Measurements from ENCODE around the gene OAT.

OAT gene

DNA sequence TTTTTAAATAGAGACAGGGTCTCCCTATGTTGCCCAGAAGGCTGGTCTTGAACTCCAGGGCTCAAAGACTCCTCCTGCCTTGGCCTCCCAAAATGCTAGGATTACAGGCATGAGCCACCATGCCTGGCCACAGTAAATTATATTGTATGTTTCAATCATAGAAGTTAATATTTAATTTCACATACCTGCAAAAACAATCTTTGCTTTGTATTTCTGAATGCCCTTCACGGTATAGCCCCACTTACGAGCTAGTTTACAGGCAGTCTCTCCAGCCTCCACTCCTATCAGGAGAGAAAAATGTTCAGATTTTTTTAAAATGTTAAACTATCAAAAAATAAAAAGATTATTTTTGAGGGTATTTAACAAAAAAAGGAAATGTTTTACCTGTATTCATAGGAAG, 10.4 kb downstream of the OAT start:
- no peak overlapping the region for H3K4me3 ChIP-seq (ENCODE audit: low read depth in 1 of 2, low read length in 2 of 2)
- H3K9me3 ChIP-seq (ENCODE audit: control insufficient read depth in 1 of 2, low read length in 2 of 2): no peaks in the 10 kb centered on the region
- peaks cover 13 to 18% of the 10 kb centered on the region in 2 donors for H3K4me1 ChIP-seq (ENCODE audit: control insufficient read depth in 1 of 2, insufficient read depth in 2 of 2, low read length in 2 of 2)
- H3K27ac ChIP-seq (ENCODE audit: low read depth, low read length): no peak overlapping the region
- H3K36me3 ChIP-seq (ENCODE audit: control insufficient read depth in 1 of 2, insufficient read depth in 2 of 2, low read length in 2 of 2): peaks cover 18 to 71% of the 10 kb centered on the region in 2 donors
- H3K27me3 ChIP-seq (ENCODE audit: control insufficient read depth in 1 of 2, insufficient read depth in 2 of 2, low read length in 2 of 2): no peaks in the 10 kb centered on the region
- H3K9ac ChIP-seq (ENCODE audit: low read depth in 1 of 2, low read length in 2 of 2): no peak overlapping the region

GRCh38 chr10:124407456-124407855, 11.3 kb downstream of the OAT start:
- Histone ChIP-seq H3K4me1 (ENCODE audit: control insufficient read depth in 1 of 2, insufficient read depth in 2 of 2, low read length in 2 of 2) (peaks cover 13 to 18% of the 10 kb centered on the region in 2 donors), H3K9ac (ENCODE audit: low read depth in 1 of 2, low read length in 2 of 2) (no peak overlapping the region), H3K36me3 (ENCODE audit: control insufficient read depth in 1 of 2, insufficient read depth in 2 of 2, low read length in 2 of 2) (peaks cover 27 to 76% of the 10 kb centered on the region in 2 donors), H3K4me3 (ENCODE audit: low read depth in 1 of 2, low read length in 2 of 2) (peak overlapping the region in 1 of 2 donors; percentile 39), H3K27ac (ENCODE audit: low read depth, low read length) (no peak overlapping the region), H3K9me3 (ENCODE audit: control insufficient read depth in 1 of 2, low read length in 2 of 2) (no peaks in the 10 kb centered on the region), H3K27me3 (ENCODE audit: control insufficient read depth in 1 of 2, insufficient read depth in 2 of 2, low read length in 2 of 2) (no peaks in the 10 kb centered on the region)

DNA sequence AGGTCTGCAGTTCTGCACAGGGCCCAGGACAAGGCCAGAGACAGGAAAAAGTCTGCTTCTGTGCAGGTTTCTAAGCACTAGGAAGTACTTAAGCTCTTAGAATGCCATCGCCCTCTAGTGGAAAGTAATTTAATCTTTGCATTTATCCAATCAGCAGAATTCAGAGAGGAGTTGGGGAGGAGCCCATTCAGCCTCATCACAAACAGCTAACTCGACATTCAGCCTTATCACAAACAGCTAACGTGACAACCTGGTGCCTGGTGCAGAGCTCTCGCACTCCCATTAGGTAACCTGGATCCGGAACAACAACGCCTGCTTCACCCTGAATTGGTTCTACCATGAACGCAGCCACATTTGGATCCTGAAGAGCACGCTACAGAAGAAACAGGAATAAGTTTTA, 15.2 kb downstream of the OAT start:
- Histone ChIP-seq H3K27me3 (ENCODE audit: control insufficient read depth in 1 of 2, insufficient read depth in 2 of 2, low read length in 2 of 2) (no peaks in the 10 kb centered on the region), H3K36me3 (ENCODE audit: control insufficient read depth in 1 of 2, insufficient read depth in 2 of 2, low read length in 2 of 2) (peaks cover 31 to 70% of the 10 kb centered on the region in 2 donors), H3K27ac (ENCODE audit: low read depth, low read length) (no peak overlapping the region), H3K4me1 (ENCODE audit: control insufficient read depth in 1 of 2, insufficient read depth in 2 of 2, low read length in 2 of 2) (peaks cover 13 to 14% of the 10 kb centered on the region in 2 donors), H3K9ac (ENCODE audit: low read depth in 1 of 2, low read length in 2 of 2) (no peak overlapping the region), H3K9me3 (ENCODE audit: control insufficient read depth in 1 of 2, low read length in 2 of 2) (no peaks in the 10 kb centered on the region), H3K4me3 (ENCODE audit: low read depth in 1 of 2, low read length in 2 of 2) (no peak overlapping the region)

- no peaks in the 10 kb centered on the region for H3K9me3 ChIP-seq (ENCODE audit: control insufficient read depth in 1 of 2, low read length in 2 of 2)
Observed at GRCh38 chr10:124402273-124402672, 16.4 kb downstream of the OAT start.

DNA sequence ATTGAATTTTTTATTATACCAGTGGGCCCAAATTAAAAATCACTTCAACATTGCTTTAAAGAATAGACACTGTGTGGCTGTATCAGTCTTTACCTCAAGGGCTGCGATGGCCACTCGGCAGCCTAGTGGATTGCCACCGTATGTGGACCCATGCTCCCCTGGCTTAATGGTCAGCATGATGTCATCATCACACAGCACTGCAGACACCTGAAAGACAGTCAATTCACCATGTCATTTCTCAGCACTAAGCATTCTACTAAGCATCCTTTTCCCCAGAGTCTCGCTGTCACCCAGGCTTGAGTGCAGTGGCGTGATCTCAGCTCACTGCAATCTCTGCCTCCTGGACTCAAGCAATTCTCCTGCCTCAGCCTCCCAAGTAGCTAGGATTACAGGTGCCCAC, 17.1 kb downstream of the OAT start:
- H3K36me3 ChIP-seq (ENCODE audit: control insufficient read depth in 1 of 2, insufficient read depth in 2 of 2, low read length in 2 of 2): peaks cover 30 to 70% of the 10 kb centered on the region in 2 donors
- H3K27me3 ChIP-seq (ENCODE audit: control insufficient read depth in 1 of 2, insufficient read depth in 2 of 2, low read length in 2 of 2): no peaks in the 10 kb centered on the region
- no peak overlapping the region for H3K4me3 ChIP-seq (ENCODE audit: low read depth in 1 of 2, low read length in 2 of 2)

More at GRCh38 chr10:124402273-124402672, 16.4 kb downstream of the OAT start:
- no peak overlapping the region for H3K27ac ChIP-seq (ENCODE audit: low read depth, low read length)
- H3K4me3 ChIP-seq (ENCODE audit: low read depth in 1 of 2, low read length in 2 of 2): no peak overlapping the region
- peaks cover 36 to 76% of the 10 kb centered on the region in 2 donors for H3K36me3 ChIP-seq (ENCODE audit: control insufficient read depth in 1 of 2, insufficient read depth in 2 of 2, low read length in 2 of 2)
- H3K27me3 ChIP-seq (ENCODE audit: control insufficient read depth in 1 of 2, insufficient read depth in 2 of 2, low read length in 2 of 2): no peaks in the 10 kb centered on the region
- no peak overlapping the region for H3K9ac ChIP-seq (ENCODE audit: low read depth in 1 of 2, low read length in 2 of 2)
- H3K4me1 ChIP-seq (ENCODE audit: control insufficient read depth in 1 of 2, insufficient read depth in 2 of 2, low read length in 2 of 2): peaks cover 7 to 9% of the 10 kb centered on the region in 2 donors

DNA sequence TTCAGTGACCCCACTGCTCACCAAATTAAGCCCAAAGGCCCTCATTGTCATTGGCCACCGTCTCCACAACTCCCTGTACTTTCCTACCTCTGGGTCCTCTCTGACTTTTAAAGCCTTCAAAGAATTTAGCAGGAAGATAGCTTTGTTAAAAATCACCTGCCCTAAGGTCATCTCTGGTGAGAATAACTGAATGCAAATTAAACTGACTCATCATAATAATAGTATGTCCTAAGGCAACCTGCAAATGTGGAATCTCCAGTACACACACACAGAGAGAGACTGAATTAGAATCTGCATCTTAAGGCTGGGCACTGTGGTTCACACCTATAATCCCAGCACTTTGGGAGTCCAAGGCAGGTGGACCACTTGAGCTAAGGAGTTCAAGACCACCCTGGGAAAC, 24.1 kb downstream of the OAT start:
- no peak overlapping the region for H3K4me3 ChIP-seq (ENCODE audit: low read depth in 1 of 2, low read length in 2 of 2)
- no peaks in the 10 kb centered on the region for H3K9me3 ChIP-seq (ENCODE audit: control insufficient read depth in 1 of 2, low read length in 2 of 2)
- H3K4me1 ChIP-seq (ENCODE audit: control insufficient read depth in 1 of 2, insufficient read depth in 2 of 2, low read length in 2 of 2): no peaks in the 10 kb centered on the region
- H3K27me3 ChIP-seq (ENCODE audit: control insufficient read depth in 1 of 2, insufficient read depth in 2 of 2, low read length in 2 of 2): no peaks in the 10 kb centered on the region
- H3K36me3 ChIP-seq (ENCODE audit: control insufficient read depth in 1 of 2, insufficient read depth in 2 of 2, low read length in 2 of 2): peaks cover 4 to 12% of the 10 kb centered on the region in 2 donors
- no peak overlapping the region for H3K9ac ChIP-seq (ENCODE audit: low read depth in 1 of 2, low read length in 2 of 2)
- H3K27ac ChIP-seq (ENCODE audit: low read depth, low read length): no peak overlapping the region

More for the DNA sequence above, 17.1 kb downstream of the OAT start:
- no peaks in the 10 kb centered on the region for H3K9me3 ChIP-seq (ENCODE audit: control insufficient read depth in 1 of 2, low read length in 2 of 2)
- H3K4me1 ChIP-seq (ENCODE audit: control insufficient read depth in 1 of 2, insufficient read depth in 2 of 2, low read length in 2 of 2): peaks cover under 1 to 4% of the 10 kb centered on the region in 2 donors
- no peak overlapping the region for H3K27ac ChIP-seq (ENCODE audit: low read depth, low read length)
- H3K9ac ChIP-seq (ENCODE audit: low read depth in 1 of 2, low read length in 2 of 2): no peak overlapping the region

- no peak overlapping the region for H3K4me3 ChIP-seq (ENCODE audit: low read depth in 1 of 2, low read length in 2 of 2)
- no peak overlapping the region for H3K9ac ChIP-seq (ENCODE audit: low read depth in 1 of 2, low read length in 2 of 2)
- peaks cover 5 to 6% of the 10 kb centered on the region in 2 donors for H3K4me1 ChIP-seq (ENCODE audit: control insufficient read depth in 1 of 2, insufficient read depth in 2 of 2, low read length in 2 of 2)
- no peaks in the 10 kb centered on the region for H3K9me3 ChIP-seq (ENCODE audit: control insufficient read depth in 1 of 2, low read length in 2 of 2)
- peaks cover 2 to 4% of the 10 kb centered on the region in 2 donors for H3K36me3 ChIP-seq (ENCODE audit: control insufficient read depth in 1 of 2, insufficient read depth in 2 of 2, low read length in 2 of 2)
- H3K27me3 ChIP-seq (ENCODE audit: control insufficient read depth in 1 of 2, insufficient read depth in 2 of 2, low read length in 2 of 2): no peaks in the 10 kb centered on the region
- no peak overlapping the region for H3K27ac ChIP-seq (ENCODE audit: low read depth, low read length)
Observed at GRCh38 chr10:124392626-124393342, 25.9 kb downstream of the OAT start.

GRCh38 chr10:124390471-124391187, 28.1 kb downstream of the OAT start:
- H3K9ac ChIP-seq (ENCODE audit: low read depth in 1 of 2, low read length in 2 of 2): no peak overlapping the region
- H3K27me3 ChIP-seq (ENCODE audit: control insufficient read depth in 1 of 2, insufficient read depth in 2 of 2, low read length in 2 of 2): no peaks in the 10 kb centered on the region
- no peak overlapping the region for H3K27ac ChIP-seq (ENCODE audit: low read depth, low read length)
- H3K4me1 ChIP-seq (ENCODE audit: control insufficient read depth in 1 of 2, insufficient read depth in 2 of 2, low read length in 2 of 2): peaks cover 5 to 6% of the 10 kb centered on the region in 2 donors
- no peak overlapping the region for H3K4me3 ChIP-seq (ENCODE audit: low read depth in 1 of 2, low read length in 2 of 2)
- H3K36me3 ChIP-seq (ENCODE audit: control insufficient read depth in 1 of 2, insufficient read depth in 2 of 2, low read length in 2 of 2): no peaks in the 10 kb centered on the region
- no peaks in the 10 kb centered on the region for H3K9me3 ChIP-seq (ENCODE audit: control insufficient read depth in 1 of 2, low read length in 2 of 2)

GRCh38 chr10:124389613-124390361, 28.9 kb downstream of the OAT start:
- Histone ChIP-seq H3K4me1 (ENCODE audit: control insufficient read depth in 1 of 2, insufficient read depth in 2 of 2, low read length in 2 of 2) (peaks cover 5 to 6% of the 10 kb centered on the region in 2 donors), H3K36me3 (ENCODE audit: control insufficient read depth in 1 of 2, insufficient read depth in 2 of 2, low read length in 2 of 2) (no peaks in the 10 kb centered on the region), H3K9ac (ENCODE audit: low read depth in 1 of 2, low read length in 2 of 2) (peak overlapping the region in 1 of 2 donors; percentile 51), H3K27ac (ENCODE audit: low read depth, low read length) (no peak overlapping the region), H3K9me3 (ENCODE audit: control insufficient read depth in 1 of 2, low read length in 2 of 2) (no peaks in the 10 kb centered on the region), H3K4me3 (ENCODE audit: low read depth in 1 of 2, low read length in 2 of 2) (no peak overlapping the region), H3K27me3 (ENCODE audit: control insufficient read depth in 1 of 2, insufficient read depth in 2 of 2, low read length in 2 of 2) (no peaks in the 10 kb centered on the region)

Data from duodenal mucosa (tissue), 2 donors.